Measurements from ENCODE around the gene MGRN1. TPM values are rescaled to one million over a fixed set of nuclear protein-coding genes. Genes with fewer than 3 reads are reported as not detected.

Gene MGRN1
- total and polyA plus RNA-seq, 2 of the 13 experiments (the other 11 are each of a cell fraction or from before 2014, with no cell fraction given) = 11.9 to 12.6 TPM

GRCh38 chr16:4591191-4591590, 33.4 kb upstream of the MGRN1 start:
- H3K27me3 ChIP-seq (ENCODE audit: control insufficient read depth in 1 of 2, insufficient read depth in 2 of 2, low read length in 2 of 2) = peaks cover 8 to 47% of the 10 kb centered on the region in 2 experiments
- in situ Hi-C loops (cut with HindIII; ENCODE audit: extremely low pct_ligation_motif_present, low pct_unique_long_range_greater_than_20kb) = no loop called here

More at GRCh38 chr16:4591191-4591590, 33.4 kb upstream of the MGRN1 start:
- Histone ChIP-seq H3K4me1 (ENCODE audit: insufficient read depth, low read length) (peaks cover 20% of the 10 kb centered on the region), H3K27ac (ENCODE audit: extremely low read length, insufficient read depth, low read length) (no peak overlapping the region), H2AFZ (ENCODE audit: low read length) (no peak overlapping the region), H3K4me2 (ENCODE audit: low read depth, low read length) (no peak overlapping the region), H4K20me1 (ENCODE audit: insufficient read depth, low read length) (no peaks in the 10 kb centered on the region), H3K9ac (ENCODE audit: insufficient read depth, low read depth, low read length) (no peak overlapping the region), H3K4me3 (replicated peaks in 1 of 3; ENCODE audit: insufficient read depth in 1 of 3, low read depth in 2 of 3, low read length in 3 of 3) (no peak overlapping the region), H3K9me3 (ENCODE audit: low read length) (peaks cover 8% of the 10 kb centered on the region), H3K36me3 (replicated peaks in 1 of 2; ENCODE audit: control insufficient read depth in 1 of 2, insufficient read depth in 2 of 2, low read length in 2 of 2) (no peaks in the 10 kb centered on the region), H3K79me2 (ENCODE audit: insufficient read depth, low read length) (no peaks in the 10 kb centered on the region)
- POLR2A ChIA-PET = interaction anchor here (1.3 kb wide), 1 partner anchor 52 kb away, joined by 3 read pairs; the partner anchor contains the start of gene CDIP1
- intact Hi-C loops (cut with micrococcal nuclease; ENCODE audit: unreplicated experiment) = no loop called here
- DNase-seq (ENCODE audit: low spot score) (no peak), ATAC-seq (no peak), FAIRE-seq (no peak)
- TF ChIP-seq ZNF142 (CRISPR knock-in tag; IDR thresholded peaks at IDR 0.05) = no peak
- no peak for TF ChIP-seq ARID2 (CRISPR knock-in tag; IDR thresholded peaks at IDR 0.05; ENCODE audit: borderline replicate concordance)
- no peak for TF ChIP-seq ZFY (CRISPR knock-in tag; IDR thresholded peaks at IDR 0.05)
- TF ChIP-seq ZC3H4 (CRISPR knock-in tag; IDR thresholded peaks at IDR 0.05; ENCODE audit: borderline replicate concordance) = no peak
- no peak for TF ChIP-seq MXD1 (CRISPR knock-in tag; IDR thresholded peaks at IDR 0.05)
- TF ChIP-seq FLYWCH1 (CRISPR knock-in tag; IDR thresholded peaks at IDR 0.05) = no peak
- TF ChIP-seq ARID3A (IDR thresholded peaks at IDR 0.05; ENCODE audit: low read depth, low read length) = no peak
- no peak for TF ChIP-seq CCDC6 (CRISPR knock-in tag; IDR thresholded peaks at IDR 0.05)
- TF ChIP-seq ZBTB14 (CRISPR knock-in tag; IDR thresholded peaks at IDR 0.05) = no peak
- TF ChIP-seq RBAK (CRISPR knock-in tag; IDR thresholded peaks at IDR 0.05) = no peak
- no peak for TF ChIP-seq POLR2AphosphoS2 (IDR thresholded peaks at IDR 0.05; ENCODE audit: low read depth, low read length)
- BruUV-seq (replicated peaks) = no TSS peak
- WGBS (ENCODE audit: low lambda C conversion rate) = 36% methylated on average over 6 of the region's 6 CpGs
- CTCF ChIA-PET (ENCODE audit: low intra/inter-chr PET ratio, low total read pairs) = no interaction called here

Measured in HepG2 (cell line).